ENCODE measurements around the gene IL1B.

Gene IL1B

DNA sequence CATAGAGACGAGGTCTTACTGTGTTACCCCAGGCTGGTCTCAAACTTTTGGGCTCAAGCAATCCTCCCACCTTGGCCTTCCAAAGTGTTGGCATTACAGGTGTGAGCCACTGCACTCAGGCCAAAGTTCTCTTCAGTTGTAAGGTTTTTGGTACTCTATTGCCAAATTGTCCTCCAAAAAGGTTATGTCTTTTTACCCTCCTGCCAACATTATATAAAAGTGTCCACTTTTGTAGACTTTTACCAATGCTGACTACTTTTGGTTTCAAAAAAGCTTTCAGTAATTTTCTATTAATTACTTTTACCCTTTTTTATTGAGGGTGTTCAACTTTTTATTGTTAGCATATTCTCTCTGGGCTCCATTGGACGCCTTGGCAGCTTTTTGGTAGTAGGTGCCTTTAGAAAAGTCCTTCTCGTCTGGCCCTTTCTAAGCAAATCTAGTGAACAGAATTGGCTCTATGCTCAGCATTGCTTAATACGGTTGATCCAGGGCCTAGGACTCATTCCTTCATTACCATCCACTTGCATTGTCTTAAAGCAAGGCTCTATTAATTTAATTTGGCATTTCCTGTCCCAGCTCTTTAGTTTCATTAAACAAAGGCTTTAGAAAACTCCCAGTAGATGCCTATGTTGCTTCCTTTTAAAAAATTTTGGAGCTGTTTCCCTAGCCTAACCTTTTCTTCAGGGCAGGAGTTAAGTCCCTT is 35.5 kb downstream of the IL1B start:
- DNase-seq = no peak

DNA sequence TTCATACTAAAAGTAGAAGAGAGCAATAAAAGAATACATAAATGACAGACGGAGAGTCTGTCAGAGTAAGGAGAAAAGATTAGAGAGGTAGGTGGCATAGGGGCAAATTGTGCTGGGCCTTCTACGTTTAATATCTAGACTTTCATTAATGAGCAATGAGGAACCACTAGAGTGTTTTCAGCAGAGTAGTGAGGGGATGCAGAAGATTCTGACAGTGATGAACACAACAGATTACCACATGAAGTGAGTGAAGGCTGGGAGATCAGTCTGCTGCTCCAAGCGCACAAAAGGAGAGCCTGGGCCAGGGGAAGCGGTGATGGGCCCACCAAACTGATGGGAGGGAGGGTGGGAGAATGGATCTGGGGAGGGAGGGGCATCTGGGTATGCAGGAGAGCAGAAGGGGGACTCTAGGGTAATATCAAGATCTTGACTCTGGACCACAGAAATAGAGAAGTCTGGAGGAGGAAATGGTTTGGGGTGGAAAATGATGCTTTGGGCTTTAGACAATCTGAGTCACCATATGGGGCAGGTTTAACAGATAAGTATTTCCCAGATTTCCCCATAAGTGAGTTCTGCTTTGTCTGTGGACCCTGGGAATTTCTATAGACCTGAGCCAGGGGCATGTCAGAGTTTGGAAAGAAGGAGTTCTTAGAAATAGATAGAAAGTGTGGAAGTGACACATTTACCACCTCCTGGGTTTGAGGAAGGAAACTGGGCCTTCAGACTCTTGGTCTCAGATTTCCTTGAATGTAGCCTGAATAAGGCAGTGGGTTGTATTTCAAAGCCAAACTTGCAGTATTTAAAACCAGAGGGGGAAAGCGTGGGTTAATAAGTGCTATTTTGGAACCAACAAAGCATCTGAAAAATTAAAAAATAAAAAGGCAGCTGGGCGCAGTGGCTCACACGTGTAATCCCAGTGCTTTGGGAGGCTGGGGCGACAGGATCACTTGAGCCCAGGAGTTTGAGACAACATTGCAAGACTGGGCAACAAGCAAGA is 37.3 kb downstream of the IL1B start:
- DNase-seq = no peak

DNA sequence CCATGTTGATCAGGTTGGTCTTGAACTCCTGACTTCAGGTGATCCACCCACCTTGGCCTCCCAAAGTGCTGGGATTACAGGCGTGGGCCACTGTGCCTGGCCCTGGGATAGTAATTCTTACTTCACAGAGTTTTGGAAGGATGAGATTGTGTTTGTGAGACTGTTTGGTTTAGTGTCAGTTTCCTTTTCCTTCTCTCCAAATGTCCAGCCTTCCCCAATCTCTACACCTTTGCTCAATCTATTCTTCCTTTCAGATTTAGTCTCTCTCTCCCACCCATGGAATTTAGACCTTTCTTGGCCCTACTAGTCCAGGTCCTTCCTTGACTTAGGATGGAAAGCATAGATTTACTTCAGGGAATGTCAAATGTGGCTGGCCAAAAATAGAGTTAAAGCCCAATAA is 40.1 kb downstream of the IL1B start:
- no peak for DNase-seq

GRCh38 chr2:112795774-112796173 is 40.8 kb downstream of the IL1B start:
- no peak for DNase-seq

DNA sequence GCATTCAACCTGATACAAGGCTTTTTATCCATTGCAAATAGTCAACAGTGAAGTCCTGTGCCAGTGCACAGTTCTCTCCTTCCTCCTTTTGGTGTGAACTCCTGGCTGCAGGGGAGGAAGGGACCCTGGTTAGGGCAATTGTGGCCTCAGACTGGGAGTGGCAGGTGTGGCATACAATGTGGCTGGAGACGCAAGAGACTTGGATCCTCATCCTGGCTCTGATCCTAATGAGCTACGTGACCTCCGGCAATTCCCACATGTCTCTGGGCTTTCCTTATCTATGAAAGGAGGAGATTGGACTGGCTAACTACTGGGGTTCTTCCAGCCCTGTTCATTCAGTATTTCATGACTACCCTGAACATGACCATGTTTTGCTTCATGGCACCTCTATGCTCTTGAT is 41.7 kb downstream of the IL1B start:
- DNase-seq = no peak

DNA sequence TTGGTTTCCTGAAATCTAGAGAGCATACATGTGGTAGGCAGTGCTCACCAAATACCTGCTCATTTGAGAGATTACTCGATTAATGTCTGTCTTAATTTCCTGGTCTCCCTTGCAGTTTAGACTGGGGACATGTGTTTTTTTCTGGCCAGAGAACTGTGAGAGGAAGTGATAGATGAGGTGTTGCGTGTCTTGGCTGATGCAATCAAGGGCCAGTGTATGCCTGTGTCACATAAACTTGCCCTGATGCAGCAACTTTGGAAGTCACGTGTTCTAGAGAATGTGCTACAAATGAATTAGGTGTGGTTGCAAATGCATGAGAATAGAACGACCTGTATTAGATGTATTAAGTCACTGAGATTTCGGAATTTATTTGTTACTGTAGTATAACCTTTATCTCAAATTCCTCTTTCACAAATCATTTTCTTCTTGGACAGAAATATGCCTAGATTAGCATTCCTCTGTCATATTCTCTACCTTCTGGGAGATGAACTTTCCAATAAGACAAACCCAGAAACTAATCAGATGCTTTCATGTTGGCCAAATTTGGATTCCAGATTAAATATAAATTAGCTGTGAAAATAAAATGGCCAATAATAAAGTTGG is 42.3 kb downstream of the IL1B start:
- no peak for DNase-seq

- no peak for DNase-seq
Measured at GRCh38 chr2:112793449-112793978, 43.1 kb downstream of the IL1B start.

- DNase-seq = no peak
Measured at GRCh38 chr2:112792419-112792818, 44.2 kb downstream of the IL1B start.

GRCh38 chr2:112791693-112792230 is 44.8 kb downstream of the IL1B start:
- no peak for DNase-seq

DNA sequence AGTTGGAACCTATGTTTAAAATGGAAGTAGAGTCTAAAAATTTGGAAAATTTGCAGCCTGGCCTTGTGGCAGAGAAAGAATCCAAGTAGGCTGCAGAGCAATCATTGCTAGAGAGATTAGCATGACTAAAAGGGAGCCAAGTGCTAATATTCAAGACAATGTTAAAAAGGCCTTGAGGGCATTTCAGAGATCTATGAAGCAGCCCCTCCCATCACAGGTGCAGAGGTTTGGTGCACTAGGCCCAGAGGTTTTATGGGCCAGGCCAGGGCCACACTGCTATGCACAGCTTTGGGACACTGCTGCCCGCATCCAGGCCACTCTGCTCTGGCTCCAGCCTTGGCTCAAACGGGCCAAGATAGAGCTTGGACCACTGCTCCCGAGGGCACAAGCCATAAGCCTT is 45.6 kb downstream of the IL1B start:
- DNase-seq = no peak

DNA sequence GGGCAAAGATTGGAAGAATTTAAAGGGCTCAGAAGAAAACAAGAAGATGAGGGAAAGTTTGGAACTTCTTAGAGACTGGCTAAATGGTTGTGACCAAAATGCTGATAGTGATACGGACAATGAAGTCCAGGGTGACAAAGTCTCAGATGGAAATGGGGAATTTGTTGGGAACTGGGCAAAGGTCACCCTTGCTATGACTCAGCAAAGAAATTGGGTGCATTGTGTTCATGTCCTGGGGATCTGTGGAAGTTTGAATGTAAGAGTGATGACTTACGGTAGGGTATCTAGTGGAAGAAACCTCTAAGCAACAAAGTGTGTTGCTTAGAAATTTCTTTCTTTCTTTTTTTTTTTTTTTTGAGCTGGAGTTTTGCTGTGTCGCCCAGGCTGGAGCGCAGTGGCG is 46.3 kb downstream of the IL1B start:
- no peak for DNase-seq

DNA sequence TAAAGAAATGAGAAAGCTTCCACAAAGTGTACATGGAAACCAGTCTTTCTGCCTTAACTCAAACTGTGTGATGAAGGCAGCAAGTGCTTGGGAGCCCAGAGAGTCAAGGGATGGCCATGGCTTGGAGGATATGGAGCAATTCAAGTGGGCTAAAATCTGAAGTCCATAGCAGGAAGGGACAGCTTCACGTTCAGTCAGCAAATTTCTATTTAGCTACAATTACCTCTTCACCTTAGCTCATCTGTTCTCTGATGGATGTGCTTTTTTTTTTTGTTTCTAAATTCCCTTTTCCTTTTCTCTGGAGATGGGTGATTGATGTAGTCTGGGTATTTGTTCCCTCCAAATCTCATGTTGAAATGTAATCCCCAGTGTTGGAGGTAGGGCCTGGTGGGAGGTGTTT is 47.4 kb downstream of the IL1B start:
- DNase-seq = no peak

GRCh38 chr2:112788653-112789052 is 47.9 kb downstream of the IL1B start:
- DNase-seq = no peak

DNA sequence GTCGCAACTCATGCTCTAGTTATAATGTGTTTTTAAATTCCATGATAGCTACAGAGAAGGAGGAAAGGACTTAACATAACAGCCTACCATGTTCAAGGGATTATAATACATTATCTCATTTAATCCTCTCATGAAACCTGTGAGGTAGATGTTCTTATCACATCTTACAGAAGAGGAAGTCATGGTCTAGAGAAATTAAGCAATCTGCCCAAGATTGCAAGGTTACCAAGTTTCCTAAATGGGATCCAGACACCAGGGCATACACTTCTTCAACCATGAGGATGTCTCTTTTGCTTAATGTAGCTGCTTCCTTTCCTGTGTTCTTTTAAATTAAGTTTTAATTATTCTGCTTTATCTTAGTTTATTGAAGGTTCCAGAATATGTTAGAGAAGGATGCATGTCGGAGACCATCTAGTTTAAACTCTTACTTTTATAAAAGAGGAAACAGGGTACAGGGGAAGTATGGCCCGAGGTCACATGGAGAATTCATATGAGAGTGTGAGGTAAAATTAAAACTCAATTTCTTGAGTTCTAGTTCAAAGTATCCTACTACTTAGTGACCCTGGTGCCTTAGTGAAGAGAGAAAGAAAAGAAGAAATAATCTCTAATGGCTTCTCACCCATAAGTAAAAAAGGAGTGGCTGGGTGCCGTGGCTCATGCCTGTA is 48.7 kb downstream of the IL1B start:
- no peak for DNase-seq

GRCh38 chr2:112787294-112787693 is 49.3 kb downstream of the IL1B start:
- DNase-seq = no peak

DNA sequence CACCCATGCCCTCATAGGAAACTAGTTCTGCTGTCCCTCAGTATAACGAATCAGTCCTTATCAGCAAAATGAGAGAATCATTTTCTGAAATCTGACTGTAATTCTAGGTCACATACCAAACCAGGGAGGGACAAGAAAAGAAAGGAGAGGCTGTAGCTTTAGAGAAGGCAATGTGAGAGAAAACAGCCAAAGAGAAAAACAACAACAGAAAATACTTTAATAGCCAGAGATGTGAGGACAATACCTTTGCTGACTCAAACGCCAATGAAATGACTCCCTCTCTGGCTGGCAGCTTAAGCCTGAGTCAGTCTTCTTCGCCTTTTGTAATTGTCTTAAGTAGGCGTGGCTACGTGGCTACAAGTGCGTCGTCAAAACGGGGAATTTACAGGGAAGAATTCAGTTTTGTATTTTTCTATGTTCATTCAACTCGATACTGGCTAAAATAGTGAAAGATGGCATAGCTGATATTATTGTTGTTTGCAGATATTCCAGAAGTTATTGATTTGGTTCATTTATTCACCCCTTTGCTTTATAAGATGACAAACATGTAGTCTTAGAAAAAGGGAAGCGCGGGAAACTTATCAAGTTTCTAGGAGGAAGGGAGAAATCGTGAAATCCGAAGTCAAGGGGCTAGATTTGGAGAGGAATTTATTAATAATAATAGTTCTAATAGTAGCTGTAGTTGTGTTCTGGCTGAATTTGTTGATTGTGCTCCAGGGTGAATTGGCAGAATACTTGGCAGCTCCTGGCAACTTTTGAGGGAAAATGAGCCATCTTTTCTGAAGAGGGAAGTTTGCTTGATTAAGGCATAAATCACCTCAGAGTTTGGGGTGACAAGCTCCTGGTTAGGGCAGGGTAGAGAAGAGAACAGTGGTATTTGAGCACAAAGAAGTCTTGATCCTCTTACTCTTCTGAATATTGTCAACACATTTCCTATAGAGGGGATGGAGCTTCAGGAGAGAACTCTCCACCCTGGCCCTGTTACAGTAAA is 52.1 kb downstream of the IL1B start, which contains the start of gene IL1A:
Gene IL1A, minus strand, starts transcription at position 295 of the 991 bp plus-strand sequence. CDS start 723 bp downstream, outside the sequence.
- no peak for DNase-seq

- no peak for DNase-seq
Measured at GRCh38 chr2:112783187-112783714, 53.3 kb downstream of the IL1B start.

- no peak for DNase-seq
Measured at GRCh38 chr2:112782234-112782799, 54.3 kb downstream of the IL1B start.
